Neural progenitor cell (in vitro differentiated cells): ENCODE data around the gene MSI2.
A peak's percentile ranks its signal among the peaks of the same experiment; 100 is the strongest.

Source experiments
- EZH2 ChIP-seq: fragments of 200-600 bp; sonication (generic); IDR thresholded peaks from 2 replicates; pipeline ENCODE4 v1.6.1; 2017; ENCODE audit warnings: antibody characterized with exemption, mild to moderate bottlenecking, moderate library complexity
- EZH2phosphoT487 ChIP-seq: fragments of 200-600 bp; sonication (generic); IDR thresholded peaks from 2 replicates; pipeline ENCODE4 v1.6.1; 2017; ENCODE audit warnings: antibody characterized with exemption
- TF ChIP-seq, protein P1 (sequence below): fragments of 200-600 bp; sonication (generic); IDR thresholded peaks from 2 replicates; pipeline ENCODE4 v1.5.1; 2017; ENCODE audit warnings: antibody characterized with exemption, mild to moderate bottlenecking

DNA sequence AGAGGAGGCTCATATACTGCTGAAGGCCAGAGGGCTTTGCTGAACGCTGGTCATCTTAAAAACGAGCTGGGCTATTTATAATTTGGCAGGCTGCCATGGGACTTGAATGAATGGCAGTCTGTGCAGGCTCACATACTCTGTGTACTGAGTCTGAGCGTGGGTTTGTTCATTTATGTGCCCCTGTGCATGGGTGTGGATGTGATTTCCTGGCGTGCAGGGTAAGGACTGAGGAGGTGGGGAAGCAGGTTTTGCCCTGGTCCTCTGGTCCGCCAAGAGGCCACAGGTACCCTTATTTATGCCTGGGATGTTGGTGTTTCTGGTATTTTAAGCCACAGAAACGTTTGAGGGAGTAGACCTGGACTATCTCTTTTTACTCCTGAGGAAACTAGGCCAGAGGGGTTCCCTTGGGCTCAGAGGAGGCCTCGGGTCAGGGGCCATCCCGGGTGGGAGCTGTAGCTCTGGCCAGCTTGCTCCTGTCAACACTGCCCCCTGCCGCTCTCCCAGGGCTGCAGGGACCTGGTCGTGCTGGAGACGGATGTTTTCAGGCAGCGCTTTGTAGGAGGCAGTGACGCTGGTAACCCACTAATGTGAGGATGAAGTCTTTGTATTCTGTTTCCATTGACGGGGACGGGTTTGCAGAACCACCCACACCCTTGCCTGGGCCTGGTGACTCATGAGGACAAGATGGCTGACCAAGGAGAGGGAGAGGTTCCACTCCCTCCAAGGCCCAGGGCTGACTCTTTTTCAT is 184.4 kb downstream of the MSI2 start:
- TF ChIP-seq, protein P1, sequence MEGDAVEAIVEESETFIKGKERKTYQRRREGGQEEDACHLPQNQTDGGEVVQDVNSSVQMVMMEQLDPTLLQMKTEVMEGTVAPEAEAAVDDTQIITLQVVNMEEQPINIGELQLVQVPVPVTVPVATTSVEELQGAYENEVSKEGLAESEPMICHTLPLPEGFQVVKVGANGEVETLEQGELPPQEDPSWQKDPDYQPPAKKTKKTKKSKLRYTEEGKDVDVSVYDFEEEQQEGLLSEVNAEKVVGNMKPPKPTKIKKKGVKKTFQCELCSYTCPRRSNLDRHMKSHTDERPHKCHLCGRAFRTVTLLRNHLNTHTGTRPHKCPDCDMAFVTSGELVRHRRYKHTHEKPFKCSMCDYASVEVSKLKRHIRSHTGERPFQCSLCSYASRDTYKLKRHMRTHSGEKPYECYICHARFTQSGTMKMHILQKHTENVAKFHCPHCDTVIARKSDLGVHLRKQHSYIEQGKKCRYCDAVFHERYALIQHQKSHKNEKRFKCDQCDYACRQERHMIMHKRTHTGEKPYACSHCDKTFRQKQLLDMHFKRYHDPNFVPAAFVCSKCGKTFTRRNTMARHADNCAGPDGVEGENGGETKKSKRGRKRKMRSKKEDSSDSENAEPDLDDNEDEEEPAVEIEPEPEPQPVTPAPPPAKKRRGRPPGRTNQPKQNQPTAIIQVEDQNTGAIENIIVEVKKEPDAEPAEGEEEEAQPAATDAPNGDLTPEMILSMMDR, result peak; percentile 68
- TF ChIP-seq EZH2, result no peak
- TF ChIP-seq EZH2phosphoT487, result no peak
